Hypothalamus (tissue), 51 donors: Measurements from ENCODE around the gene OPCML.
A peak's percentile ranks its signal among the peaks of the same experiment; 100 is the strongest.

ENCODE experiments used
- DNase-seq, 51 donors: peaks; one replicate each; lab custom pipeline; 2025; lab: John Stamatoyannopoulos, UW

OPCML gene

DNA sequence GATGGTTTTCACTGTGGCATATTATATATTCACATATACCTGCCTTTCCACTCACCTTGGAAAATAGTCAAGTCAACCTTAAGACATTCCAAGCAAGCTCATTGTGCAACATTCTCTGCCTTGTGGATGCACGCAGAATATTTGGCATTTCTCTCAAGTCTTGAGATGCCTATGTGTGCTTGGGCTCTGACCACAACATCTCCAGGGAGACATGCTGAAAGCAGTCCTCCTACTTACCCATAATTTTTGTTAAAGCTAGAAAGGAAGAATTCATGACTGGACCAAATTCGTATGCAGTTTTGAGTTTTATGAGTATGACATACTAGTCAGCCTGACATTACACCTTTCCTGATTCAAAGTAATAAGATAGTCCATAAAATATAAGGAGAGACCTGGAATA lies 684.0 kb downstream of the OPCML start:
- no peak for DNase-seq

GRCh38 chr11:132846075-132846474 lies 686.2 kb downstream of the OPCML start:
- no peak for DNase-seq

DNA sequence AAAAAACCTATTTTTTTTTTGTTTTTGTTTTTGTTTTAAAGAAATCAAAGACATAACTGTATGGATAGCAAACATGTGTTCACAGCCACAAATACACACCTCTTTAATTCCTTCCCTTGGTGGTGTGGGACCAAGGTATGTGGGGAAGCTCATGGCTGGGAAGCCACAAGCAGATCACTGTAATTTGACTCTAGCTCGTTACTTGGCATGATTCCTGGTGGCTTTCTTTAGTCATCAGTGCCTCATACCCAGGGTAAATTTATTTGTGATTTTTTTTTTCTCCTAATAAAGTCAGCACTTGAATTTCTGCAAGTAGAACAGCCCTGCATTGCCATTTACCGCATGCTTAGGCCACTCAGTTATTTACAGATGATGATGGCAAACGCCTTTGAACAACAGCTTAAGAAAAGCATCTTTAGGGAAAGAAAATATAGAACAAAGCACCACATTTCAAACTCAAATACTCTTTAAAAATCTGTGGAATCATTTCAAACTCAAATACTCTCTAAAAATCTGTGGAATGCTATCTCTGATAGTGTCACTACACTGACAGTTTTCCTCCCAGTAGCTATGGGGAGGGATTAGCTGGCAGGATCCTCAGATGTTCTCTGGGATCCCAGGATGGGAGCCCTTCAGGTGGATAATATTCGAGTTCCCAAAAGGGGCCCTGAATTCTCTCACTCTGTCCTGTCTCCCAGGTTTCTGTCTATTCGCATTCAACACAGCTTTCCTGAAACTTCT lies 687.2 kb downstream of the OPCML start:
- DNase-seq = no peak

DNA sequence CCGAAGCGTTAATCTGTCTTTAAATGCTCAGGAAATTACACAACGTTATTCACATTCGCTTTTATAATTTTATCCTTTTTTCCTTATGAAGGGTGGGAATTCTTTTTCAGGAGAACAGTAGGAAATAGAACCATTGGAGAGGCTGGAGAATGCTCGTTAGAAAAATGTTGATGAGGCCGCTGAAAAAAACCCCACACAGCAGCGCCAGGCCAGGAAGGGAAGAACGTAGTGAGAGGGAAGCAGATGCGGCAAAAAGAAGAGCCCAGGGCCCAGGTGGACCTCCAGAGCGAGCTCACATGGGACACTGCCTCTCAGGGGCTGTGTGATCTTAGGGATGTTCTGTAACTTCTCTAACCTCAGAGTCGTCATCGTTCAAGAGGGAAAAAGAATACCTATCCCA lies 691.6 kb downstream of the OPCML start:
- DNase-seq = no peak

DNA sequence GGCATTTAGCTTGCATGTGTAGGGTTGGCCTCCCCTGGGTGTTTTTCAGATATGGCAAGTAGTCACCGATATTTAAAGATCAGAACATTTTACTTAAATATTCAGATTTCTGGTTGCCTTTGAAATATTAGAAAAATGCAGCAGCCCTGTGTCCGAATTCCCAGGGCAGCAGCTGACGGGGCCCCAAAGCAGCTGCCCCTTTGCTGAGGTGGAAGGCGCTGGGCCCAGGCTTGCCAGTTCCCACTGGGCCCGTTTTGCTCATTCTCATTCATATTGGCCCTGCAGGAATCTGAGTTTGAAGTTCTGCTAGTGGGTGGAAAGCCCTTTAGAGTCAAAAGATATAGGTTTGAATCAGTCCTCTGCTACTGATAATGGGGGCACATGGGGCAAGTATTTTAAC lies 692.1 kb downstream of the OPCML start:
- no peak for DNase-seq

GRCh38 chr11:132839236-132839945 lies 692.9 kb downstream of the OPCML start:
- no peak for DNase-seq

DNA sequence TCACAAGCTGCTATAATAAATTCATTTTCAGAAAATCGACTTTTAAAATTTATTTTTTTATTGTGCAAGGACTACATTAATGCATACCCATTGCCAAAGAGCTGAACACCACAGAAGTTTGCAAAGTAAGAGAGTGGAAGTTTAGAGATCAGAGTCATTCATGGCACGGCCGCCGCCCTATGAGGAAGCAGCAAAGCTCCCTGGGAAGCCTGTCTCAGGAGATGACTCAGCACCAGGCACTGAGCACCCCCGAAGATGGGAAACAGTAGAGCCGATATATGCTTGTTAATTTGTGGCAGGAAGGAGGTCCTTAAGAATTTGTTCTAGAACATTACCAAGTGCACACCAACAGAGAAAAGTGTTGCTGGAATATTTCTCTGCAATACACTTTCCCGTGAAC lies 693.7 kb downstream of the OPCML start:
- peak in 1 of 51 donors; percentile 26 for DNase-seq

DNA sequence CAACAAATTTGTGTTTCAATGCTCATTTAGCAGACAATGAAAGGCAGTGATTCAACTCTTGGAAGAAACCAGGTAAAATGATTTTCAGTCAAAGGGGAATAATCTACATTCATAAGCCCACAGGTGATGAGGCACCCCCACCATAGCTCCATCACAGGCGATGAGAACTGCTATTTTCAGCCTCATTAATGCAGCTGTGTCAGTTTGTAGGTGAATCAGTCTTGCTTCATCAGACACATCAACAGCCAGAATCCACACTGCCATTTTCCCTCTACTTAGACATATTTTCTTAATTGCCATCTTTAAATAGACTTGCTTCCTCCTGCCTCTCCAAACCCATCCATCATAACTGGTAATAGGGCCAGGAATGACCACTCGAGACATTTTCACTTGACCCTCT lies 701.0 kb downstream of the OPCML start:
- DNase-seq = no peak

DNA sequence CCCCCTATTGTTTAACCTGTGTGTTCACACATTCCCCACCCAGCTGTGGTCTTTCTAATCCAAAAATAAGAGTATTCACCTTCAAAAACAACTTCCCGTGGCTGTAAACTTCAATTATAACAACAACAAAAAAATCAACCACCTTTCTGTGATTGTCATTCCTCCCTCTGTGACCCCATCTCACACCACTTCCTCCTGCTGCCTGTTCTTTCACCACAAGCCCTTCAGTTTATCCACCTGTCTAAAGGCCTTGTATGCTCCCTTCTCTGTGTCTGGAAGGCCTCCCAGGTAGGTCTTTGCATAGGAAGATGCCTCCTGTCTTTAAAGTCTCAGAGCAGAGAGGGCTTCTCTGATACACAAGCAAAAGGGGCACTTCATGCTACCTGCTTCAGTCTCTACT lies 707.7 kb downstream of the OPCML start:
- DNase-seq = no peak

GRCh38 chr11:132822276-132822675 lies 710.0 kb downstream of the OPCML start:
- DNase-seq = no peak

- DNase-seq = no peak
These were observed 710.8 kb downstream of the OPCML start for GRCh38 chr11:132821499-132821898.

GRCh38 chr11:132821014-132821413 lies 711.3 kb downstream of the OPCML start:
- DNase-seq = no peak

GRCh38 chr11:132818951-132819350 lies 713.4 kb downstream of the OPCML start:
- no peak for DNase-seq

GRCh38 chr11:132817387-132817786 lies 714.9 kb downstream of the OPCML start:
- DNase-seq = no peak

- no peak for DNase-seq
These were observed 717.9 kb downstream of the OPCML start for GRCh38 chr11:132814410-132814809.

DNA sequence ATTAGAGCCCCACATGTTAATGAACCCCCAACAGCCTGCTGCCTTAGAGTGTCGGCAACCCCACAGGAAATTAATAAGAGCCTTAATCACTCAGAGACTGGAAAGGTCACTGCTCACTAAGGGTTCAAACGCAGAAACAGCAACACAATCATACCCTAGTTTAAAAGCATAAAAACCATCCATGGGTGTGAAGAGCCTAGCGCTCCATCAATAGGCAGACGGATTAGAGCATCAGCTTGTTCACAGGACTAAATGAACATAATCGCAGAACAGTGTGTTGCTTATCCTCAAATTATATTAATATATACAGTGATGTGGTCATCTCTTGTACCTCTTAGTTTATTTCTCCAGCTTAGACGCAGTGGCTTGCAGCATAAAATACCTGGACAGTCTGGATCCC lies 720.7 kb downstream of the OPCML start:
- no peak for DNase-seq

DNA sequence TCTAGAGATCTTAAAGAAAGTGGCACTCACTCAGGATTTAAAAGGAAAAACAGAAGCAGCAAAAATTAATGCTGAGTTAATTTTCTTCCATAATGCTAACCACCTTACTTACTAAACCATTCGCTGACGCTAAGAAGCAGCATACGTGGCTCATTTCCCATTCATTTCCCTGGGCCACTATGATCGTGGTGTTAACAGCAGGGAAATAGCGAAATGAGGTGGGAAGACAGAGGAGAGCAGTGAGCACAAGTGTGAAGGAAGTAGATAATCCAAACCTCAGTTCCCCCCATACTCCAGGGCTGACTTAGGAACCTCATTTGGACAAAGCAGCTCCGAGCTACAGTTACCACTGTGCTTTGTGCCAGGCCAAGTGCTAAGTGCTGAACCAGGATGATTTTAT lies 723.2 kb downstream of the OPCML start:
- no peak for DNase-seq

- no peak for DNase-seq
These were observed 728.0 kb downstream of the OPCML start for GRCh38 chr11:132804258-132804657.

GRCh38 chr11:132803436-132803835 lies 728.9 kb downstream of the OPCML start:
- DNase-seq = no peak

GRCh38 chr11:132802947-132803346 lies 729.4 kb downstream of the OPCML start:
- no peak for DNase-seq

GRCh38 chr11:132793831-132794230 lies 738.5 kb downstream of the OPCML start:
- DNase-seq = no peak

GRCh38 chr11:132792341-132793140 lies 739.8 kb downstream of the OPCML start:
- no peak for DNase-seq
